GM23338 (cell line): Measurements from ENCODE around the gene RLF. TPM values are rescaled to one million over a fixed set of nuclear protein-coding genes. Genes with fewer than 3 reads are reported as not detected.

Source experiments
- ATAC-seq: fragments of 200-7000 bp; cut with Tn5 transposase; 3 replicates; pipeline ENCODE4 v1.9.1; 2020
- DNase-seq: peaks from one replicate; pipeline ENCODE4 v3.0.0-alpha.2; 2015; ENCODE audit warnings: low spot score
- H2AFZ ChIP-seq: fragments of 200-600 bp; sonication (generic); 2 replicates; pipeline ENCODE4 v1.8.0; 2016; ENCODE audit warnings: antibody characterized with exemption, mild to moderate bottlenecking, moderate library complexity
- H3F3A ChIP-seq: fragments of 200-600 bp; sonication (generic); replicated peaks from 2 replicates; pipeline ENCODE4 v1.8.0; 2017; ENCODE audit warnings: antibody characterized with exemption, mixed run types, low read depth
- H3K27ac ChIP-seq: fragments of 200-600 bp; sonication (generic); 2 replicates; pipeline ENCODE4 v1.6.1; 2016; ENCODE audit warnings: low read depth
- H3K27me3 ChIP-seq: fragments of 200-600 bp; sonication (generic); 2 replicates; pipeline ENCODE4 v1.8.0; 2016; ENCODE audit warnings: mild to moderate bottlenecking, mixed run types, moderate library complexity; ENCODE audit not compliant: insufficient read depth
- H3K36me3 ChIP-seq: fragments of 200-600 bp; sonication (generic); 2 replicates; pipeline ENCODE4 v1.8.0; 2016; ENCODE audit warnings: mild to moderate bottlenecking; ENCODE audit not compliant: insufficient read depth
- H3K4me1 ChIP-seq: fragments of 200-600 bp; sonication (generic); 2 replicates; pipeline ENCODE4 v1.8.0; 2016; ENCODE audit warnings: mild to moderate bottlenecking, moderate library complexity; ENCODE audit not compliant: insufficient read depth
- H3K4me2 ChIP-seq: fragments of 200-600 bp; sonication (generic); 2 replicates; pipeline ENCODE4 v1.7.1; 2017; ENCODE audit warnings: mixed run types
- H3K4me3 ChIP-seq: fragments of 200-600 bp; sonication (generic); 2 replicates; pipeline ENCODE4 v1.6.1; 2016; ENCODE audit warnings: mixed run types
- H3K79me2 ChIP-seq: fragments of 200-600 bp; sonication (generic); replicated peaks from 2 replicates; pipeline ENCODE4 v1.8.0; 2017; ENCODE audit warnings: mild to moderate bottlenecking; ENCODE audit not compliant: insufficient read depth
- H3K9me2 ChIP-seq: fragments of 200-600 bp; sonication (generic); 2 replicates; pipeline ENCODE4 v1.8.0; 2017; ENCODE audit not compliant: insufficient read depth
- H4K20me1 ChIP-seq: fragments of 200-600 bp; sonication (generic); replicated peaks from 2 replicates; pipeline ENCODE4 v1.8.0; 2017; ENCODE audit warnings: mild to moderate bottlenecking; ENCODE audit not compliant: insufficient read depth
- H3K27ac Mint-ChIP-seq: 2 replicates; pipeline ENCODE4 v1.8.0; 2020; ENCODE audit warnings: inconsistent platforms, mild to moderate bottlenecking, moderate library complexity, mixed read lengths
- H3K27me3 Mint-ChIP-seq: 3 replicates; pipeline ENCODE4 v1.8.0; 2022; ENCODE audit warnings: low read depth, mild to moderate bottlenecking, moderate library complexity, mixed read lengths, inconsistent platforms; ENCODE audit not compliant: insufficient read depth, poor library complexity
- H3K36me3 Mint-ChIP-seq: 3 replicates; pipeline ENCODE4 v1.8.0; 2021; ENCODE audit warnings: low read depth, mild to moderate bottlenecking, inconsistent platforms, moderate library complexity, mixed read lengths
- H3K4me1 Mint-ChIP-seq: 3 replicates; pipeline ENCODE4 v1.8.0; 2020; ENCODE audit warnings: mild to moderate bottlenecking, inconsistent platforms, mixed read lengths
- H3K4me3 Mint-ChIP-seq: 3 replicates; pipeline ENCODE4 v1.8.0; 2021; ENCODE audit warnings: moderate library complexity, mild to moderate bottlenecking, inconsistent platforms, mixed read lengths
- H3K9me3 Mint-ChIP-seq: 3 replicates; pipeline ENCODE4 v1.8.0; 2020; ENCODE audit warnings: moderate library complexity, mild to moderate bottlenecking, inconsistent platforms, mixed read lengths
- EZH2 ChIP-seq: fragments of 200-600 bp; sonication (generic); IDR thresholded peaks from one replicate; pipeline ENCODE4 v1.8.0; 2017; ENCODE audit warnings: antibody characterized with exemption, mild to moderate bottlenecking, low read depth; ENCODE audit not compliant: unreplicated experiment
- EZH2phosphoT487 ChIP-seq: fragments of 200-600 bp; sonication (generic); IDR thresholded peaks from one replicate; pipeline ENCODE4 v1.8.1; 2018; ENCODE audit warnings: antibody characterized with exemption; ENCODE audit not compliant: unreplicated experiment
- STAT1 ChIP-seq: IDR thresholded peaks from one replicate; pipeline ENCODE4 v1.6.1; 2016; ENCODE audit warnings: antibody characterized with exemption; ENCODE audit not compliant: unreplicated experiment
- ZNF114 ChIP-seq: fragments of 250-450 bp; sonication (Bioruptor Pico); IDR thresholded peaks from 2 replicates; pipeline ENCODE4 v1.5.0; 2020; ENCODE audit warnings: mild to moderate bottlenecking, moderate library complexity
- ZNF462 ChIP-seq: fragments of 250-450 bp; sonication (Bioruptor Pico); IDR thresholded peaks from 2 replicates; pipeline ENCODE4 v1.5.0; 2020; ENCODE audit warnings: mild to moderate bottlenecking, moderate library complexity
- polyA plus RNA-seq: library from polyadenylated mRNA; unstranded; fragments of >200 nt; fragmentation: Nextera tagmentation; extraction: Ambion mirVana; gene quantifications from 2 replicates; pipeline ENCODE4 v1.2.1, GENCODE V29; 2016
- total RNA-seq: library from RNA; depleted of rRNA; stranded (reverse); fragments of >200 nt; shearing (Covaris generic); gene quantifications from 2 replicates; pipeline ENCODE4 v1.2.3, GENCODE V29; 2014

RLF gene
- total and polyA plus RNA-seq, 2 experiments from 2014 or later, result 6.6 to 21.1 TPM

- H3K4me1 ChIP-seq, result no peaks in the 10 kb centered on the region
- H2AFZ ChIP-seq, result no peak overlapping the region
- H3K36me3 ChIP-seq, result peaks cover 42% of the 10 kb centered on the region
- Mint-ChIP-seq H3K36me3 (peaks cover 49% of the 10 kb centered on the region), H3K4me3 (no peak overlapping the region), H3K9me3 (no peaks in the 10 kb centered on the region), H3K27ac (no peak overlapping the region), H3K27me3 (peaks cover 4% of the 10 kb centered on the region), H3K4me1 (no peaks in the 10 kb centered on the region)
- no peak overlapping the region for H3K27ac ChIP-seq
- no peaks in the 10 kb centered on the region for H3K9me2 ChIP-seq
- no peaks in the 10 kb centered on the region for H3F3A ChIP-seq
- ATAC-seq, result no peak
- H3K4me2 ChIP-seq, result no peak overlapping the region
- TF ChIP-seq EZH2 (no peak), ZNF462 (no peak)
- no peaks in the 10 kb centered on the region for H3K27me3 ChIP-seq
- H3K4me3 ChIP-seq, result no peak overlapping the region
- no peak for DNase-seq
- peaks cover 13% of the 10 kb centered on the region for H4K20me1 ChIP-seq
- peaks cover 20% of the 10 kb centered on the region; the same call in 1 of the 2 replicates for H3K79me2 ChIP-seq
Measured at GRCh38 chr1:40268211-40268610, 107.0 kb downstream of the RLF start.

GRCh38 chr1:40270152-40270834, 109.1 kb downstream of the RLF start:
- DNase-seq (no peak), ATAC-seq (no peak)
- Mint-ChIP-seq H3K27ac (no peak overlapping the region), H3K36me3 (peaks cover 51% of the 10 kb centered on the region), H3K4me1 (no peaks in the 10 kb centered on the region), H3K9me3 (no peaks in the 10 kb centered on the region), H3K27me3 (peaks cover 4% of the 10 kb centered on the region), H3K4me3 (no peak overlapping the region)
- H3K27ac ChIP-seq, result no peak overlapping the region
- H3K9me2 ChIP-seq, result no peaks in the 10 kb centered on the region
- H3K27me3 ChIP-seq, result no peaks in the 10 kb centered on the region
- H3K4me1 ChIP-seq, result no peaks in the 10 kb centered on the region
- H3K36me3 ChIP-seq, result peaks cover 35% of the 10 kb centered on the region
- H3K4me2 ChIP-seq, result no peak overlapping the region
- H4K20me1 ChIP-seq, result peaks cover 13% of the 10 kb centered on the region
- H3K79me2 ChIP-seq, result peaks cover 8% of the 10 kb centered on the region; the same call in 1 of the 2 replicates
- H3F3A ChIP-seq, result no peaks in the 10 kb centered on the region; the same call in 1 of the 2 replicates
- no peak overlapping the region for H3K4me3 ChIP-seq
- no peak overlapping the region for H2AFZ ChIP-seq
- TF ChIP-seq ZNF114 (no peak), EZH2phosphoT487 (no peak), STAT1 (no peak), ZNF462 (no peak)
